Loucy (cell line): ENCODE data around the gene GTF2F2.

Experiments
- H2AFZ ChIP-seq: fragments of 200-600 bp; sonication (generic); 2 replicates; pipeline ENCODE4 v1.6.0; 2016; ENCODE audit warnings: antibody characterized with exemption, mild to moderate bottlenecking, low read length, moderate library complexity
- H3F3A ChIP-seq: fragments of 200-600 bp; 2 replicates; pipeline ENCODE4 v1.6.0; 2016; ENCODE audit warnings: antibody characterized with exemption, low read depth, mild to moderate bottlenecking
- H3K27me3 ChIP-seq: fragments of 200-600 bp; sonication (generic); 2 replicates; pipeline ENCODE4 v1.6.1; 2014; ENCODE audit warnings: low read length, mild to moderate bottlenecking; ENCODE audit not compliant: insufficient read depth, poor library complexity, severe bottlenecking
- H3K36me3 ChIP-seq: fragments of 200-600 bp; sonication (generic); 2 replicates; pipeline ENCODE4 v1.6.1; 2016; ENCODE audit warnings: low read length; ENCODE audit not compliant: insufficient read depth
- H3K4me1 ChIP-seq: fragments of 200-600 bp; sonication (generic); 2 replicates; pipeline ENCODE4 v1.5.1; 2014; ENCODE audit warnings: low read length, mild to moderate bottlenecking; ENCODE audit not compliant: insufficient read depth, poor library complexity, severe bottlenecking
- H3K4me2 ChIP-seq: fragments of 200-600 bp; sonication (generic); 2 replicates; pipeline ENCODE4 v1.6.0; 2014; ENCODE audit warnings: antibody characterized with exemption, low read length, low read depth, mild to moderate bottlenecking; ENCODE audit not compliant: poor library complexity, severe bottlenecking
- H3K4me3 ChIP-seq: fragments of 200-600 bp; sonication (generic); 2 replicates; pipeline ENCODE4 v1.5.1; 2014; ENCODE audit warnings: low read length, mild to moderate bottlenecking, mixed read lengths; ENCODE audit not compliant: poor library complexity, severe bottlenecking
- H3K79me2 ChIP-seq: fragments of 200-600 bp; sonication (generic); 2 replicates; pipeline ENCODE4 v1.6.1; 2014; ENCODE audit warnings: low read length; ENCODE audit not compliant: insufficient read depth
- H3K9ac ChIP-seq: fragments of 200-600 bp; sonication (generic); 2 replicates; pipeline ENCODE4 v1.6.0; 2014; ENCODE audit warnings: mild to moderate bottlenecking, low read depth, low read length, moderate library complexity; ENCODE audit not compliant: poor library complexity, severe bottlenecking
- H3K9me2 ChIP-seq: fragments of 200-600 bp; sonication (generic); replicated peaks from 2 replicates; pipeline ENCODE4 v1.6.1; 2016; ENCODE audit warnings: low read depth, low read length, mixed read lengths
- H3K9me3 ChIP-seq: fragments of 200-600 bp; sonication (generic); 2 replicates; pipeline ENCODE4 v1.6.1; 2014; ENCODE audit warnings: mild to moderate bottlenecking, antibody characterized with exemption, low read length, low read depth; ENCODE audit not compliant: insufficient read depth
- H4K20me1 ChIP-seq: fragments of 200-600 bp; sonication (generic); 2 replicates; pipeline ENCODE4 v1.6.0; 2014; ENCODE audit warnings: antibody characterized with exemption, low read length, mild to moderate bottlenecking; ENCODE audit not compliant: insufficient read depth, poor library complexity, severe bottlenecking
- CTCF ChIP-seq: fragments of 200-600 bp; sonication (generic); conservative IDR thresholded peaks from 2 replicates; pipeline ENCODE4 v1.5.1; 2014; ENCODE audit warnings: mild to moderate bottlenecking, antibody characterized with exemption, low read length
- EZH2phosphoT487 ChIP-seq: fragments of 200-600 bp; IDR thresholded peaks from 2 replicates; pipeline ENCODE4 v1.6.1; 2018; ENCODE audit warnings: antibody characterized with exemption, mild to moderate bottlenecking, moderate library complexity, borderline replicate concordance

GTF2F2 gene

DNA sequence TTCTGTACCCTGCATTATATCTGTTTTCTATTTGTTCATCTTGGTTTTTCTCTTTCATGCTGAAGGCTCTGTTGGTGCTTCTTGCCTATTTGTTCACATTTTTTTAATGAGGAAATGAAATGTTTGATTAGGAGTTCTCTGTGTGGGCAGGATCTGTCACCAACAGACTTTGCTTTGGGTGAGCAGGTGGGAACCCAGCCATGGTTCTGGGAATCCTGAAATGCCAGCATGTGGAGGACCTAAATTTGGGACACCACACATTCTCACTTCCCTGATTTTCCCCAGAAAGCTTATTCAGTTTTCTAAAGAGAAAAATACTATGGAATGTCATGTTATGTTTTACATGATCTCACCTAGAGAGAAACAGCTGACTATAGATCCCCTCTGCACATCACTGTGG lies 186.7 kb downstream of the GTF2F2 start:
- Histone ChIP-seq H3K4me2 (no peak overlapping the region), H3K4me3 (no peak overlapping the region), H3K79me2 (no peaks in the 10 kb centered on the region), H3K27me3 (no peaks in the 10 kb centered on the region), H3K9me3 (no peaks in the 10 kb centered on the region), H3F3A (no peaks in the 10 kb centered on the region), H4K20me1 (no peaks in the 10 kb centered on the region), H3K36me3 (no peaks in the 10 kb centered on the region), H3K4me1 (peaks cover 17% of the 10 kb centered on the region), H2AFZ (no peak overlapping the region), H3K9me2 (no peaks in the 10 kb centered on the region), H3K9ac (no peak overlapping the region)
- no peak for TF ChIP-seq EZH2phosphoT487
- TF ChIP-seq CTCF: no peak

GRCh38 chr13:45310341-45311131 lies 190.2 kb downstream of the GTF2F2 start:
- Histone ChIP-seq H3F3A (no peaks in the 10 kb centered on the region), H3K27me3 (no peaks in the 10 kb centered on the region), H3K79me2 (no peaks in the 10 kb centered on the region), H3K9me3 (no peaks in the 10 kb centered on the region), H3K36me3 (no peaks in the 10 kb centered on the region), H3K4me2 (peak overlapping the region; percentile 55), H3K4me1 (peaks cover 17% of the 10 kb centered on the region), H3K9me2 (no peaks in the 10 kb centered on the region), H3K4me3 (peak overlapping the region; percentile 39), H3K9ac (no peak overlapping the region), H2AFZ (peak overlapping the region; percentile 82), H4K20me1 (no peaks in the 10 kb centered on the region)
- TF ChIP-seq CTCF (no peak), EZH2phosphoT487 (no peak)

DNA sequence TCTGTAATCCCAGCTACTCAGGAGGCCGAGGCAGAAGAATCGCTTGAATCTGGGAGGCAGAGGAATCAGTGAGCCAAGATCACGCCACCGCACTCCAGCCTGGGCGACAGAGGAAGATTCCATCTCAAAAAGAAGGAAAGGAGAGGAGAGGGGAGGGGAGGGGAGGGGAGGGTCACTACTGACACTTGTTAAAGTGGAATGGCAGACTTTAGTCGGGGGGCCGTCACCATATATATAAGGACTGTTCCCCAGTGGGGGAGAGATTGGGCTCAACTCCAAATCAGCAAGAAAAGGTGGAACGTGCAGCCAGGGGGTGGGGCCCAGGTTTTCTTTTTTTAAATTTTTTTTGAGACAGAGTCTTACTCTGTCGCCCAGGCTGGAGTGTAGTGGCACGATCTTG lies 194.5 kb downstream of the GTF2F2 start:
- Histone ChIP-seq H3K79me2 (no peaks in the 10 kb centered on the region), H3F3A (no peaks in the 10 kb centered on the region), H3K4me2 (no peak overlapping the region), H3K36me3 (no peaks in the 10 kb centered on the region), H2AFZ (no peak overlapping the region), H3K4me1 (peaks cover 11% of the 10 kb centered on the region), H3K4me3 (no peak overlapping the region), H4K20me1 (no peaks in the 10 kb centered on the region), H3K9me2 (no peaks in the 10 kb centered on the region), H3K9me3 (no peaks in the 10 kb centered on the region), H3K27me3 (no peaks in the 10 kb centered on the region), H3K9ac (no peak overlapping the region)
- TF ChIP-seq EZH2phosphoT487 (no peak), CTCF (no peak)
